GM12892 (cell line): ENCODE results near the gene SFXN5.

ENCODE experiments used
- POLR2A ChIP-seq: IDR thresholded peaks from 2 replicates; pipeline ENCODE4 v1.6.1; 2011; ENCODE audit warnings: low read depth, low read length, control low read depth
- POLR2AphosphoS5 ChIP-seq: IDR thresholded peaks from 2 replicates; pipeline ENCODE4 v1.6.1; 2011; ENCODE audit warnings: low read depth, low read length, control low read depth
- TAF1 ChIP-seq: IDR thresholded peaks from 2 replicates; pipeline ENCODE4 v1.6.1; 2011; ENCODE audit warnings: low read depth, mild to moderate bottlenecking, control low read depth, low read length, borderline replicate concordance

DNA sequence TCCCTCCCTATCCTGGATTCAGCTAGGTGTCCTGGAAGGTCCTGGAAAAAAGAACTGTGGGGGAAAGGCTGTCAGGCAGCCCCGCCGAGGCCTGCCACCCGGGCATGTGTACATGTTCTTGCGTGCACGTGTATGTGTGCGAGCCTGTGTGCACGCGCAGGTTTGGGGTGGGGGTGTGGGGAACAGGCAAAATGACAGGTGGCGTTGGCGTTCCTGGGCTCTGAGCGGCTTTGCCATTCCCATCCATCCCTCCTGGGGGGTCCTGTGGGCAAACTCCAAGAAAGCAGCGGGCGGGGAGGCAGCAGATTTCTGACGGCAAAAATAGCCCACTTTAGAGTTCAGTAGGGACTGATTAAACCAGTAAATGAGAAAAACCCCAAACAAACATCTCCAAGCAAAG lies 118.6 kb downstream of the SFXN5 start:
- TF ChIP-seq POLR2A = no peak
- no peak for TF ChIP-seq POLR2AphosphoS5
- TF ChIP-seq TAF1 = no peak
